ENCODE data around the gene CDC34. TPM values are rescaled to one million over a fixed set of nuclear protein-coding genes. Genes with fewer than 3 reads are reported as not detected.

The CDC34 gene
- total RNA-seq, 4 donors from 2014 or later, result 25.8 to 81.2 (median 42.4) TPM

GRCh38 chr19:575527-576506 lies 44.3 kb downstream of the CDC34 start:
- TF ChIP-seq CTCF (IDR thresholded peaks at IDR 0.05; ENCODE audit: low read depth), result no peak

- TF ChIP-seq CTCF (IDR thresholded peaks at IDR 0.05; ENCODE audit: low read depth), result no peak
These were observed 45.3 kb downstream of the CDC34 start for GRCh38 chr19:576768-577438.

- no peak for TF ChIP-seq CTCF (IDR thresholded peaks at IDR 0.05; ENCODE audit: low read depth)
These were observed 46.2 kb downstream of the CDC34 start for GRCh38 chr19:577439-578392.

DNA sequence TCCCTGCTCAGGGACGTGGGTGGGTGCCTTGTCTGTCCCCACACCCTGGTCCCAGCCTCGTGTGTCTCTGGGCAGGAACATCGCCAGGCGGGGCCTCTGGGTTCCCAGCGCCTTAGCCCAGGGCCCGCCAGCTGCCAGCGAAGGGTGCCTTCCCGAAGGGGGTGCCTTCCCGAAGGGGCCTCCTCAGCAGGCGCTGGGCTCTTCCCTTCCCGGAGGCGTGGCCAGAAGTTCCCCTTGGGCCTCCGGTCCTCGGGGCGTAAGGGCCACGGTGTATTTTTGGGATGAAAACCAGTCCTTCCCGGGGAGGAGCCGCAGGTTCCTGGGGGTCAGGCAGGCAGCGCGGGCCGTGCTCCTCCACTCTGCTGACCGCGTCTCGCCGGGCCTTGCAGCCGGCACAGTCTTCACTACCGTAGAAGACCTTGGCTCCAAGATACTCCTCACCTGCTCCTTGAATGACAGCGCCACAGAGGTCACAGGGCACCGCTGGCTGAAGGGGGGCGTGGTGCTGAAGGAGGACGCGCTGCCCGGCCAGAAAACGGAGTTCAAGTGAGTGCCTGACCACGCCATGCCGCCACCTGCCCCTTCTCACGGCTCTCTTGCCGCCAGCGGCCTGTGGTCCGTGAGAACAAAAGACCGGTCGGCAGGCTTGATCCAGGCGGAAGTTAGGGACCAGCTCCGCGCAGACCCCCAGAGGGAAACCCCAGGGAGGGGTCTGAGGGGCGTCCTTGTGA lies 47.7 kb downstream of the CDC34 start:
- TF ChIP-seq CTCF (IDR thresholded peaks at IDR 0.05; ENCODE audit: low read depth), result no peak

GRCh38 chr19:579842-580155 lies 48.2 kb downstream of the CDC34 start:
- TF ChIP-seq CTCF (IDR thresholded peaks at IDR 0.05; ENCODE audit: low read depth), result no peak

GRCh38 chr19:580274-580835 lies 48.8 kb downstream of the CDC34 start:
- no peak for TF ChIP-seq CTCF (IDR thresholded peaks at IDR 0.05; ENCODE audit: low read depth)
